Measurements from ENCODE around the gene THYN1. TPM values are rescaled to one million over a fixed set of nuclear protein-coding genes. Genes with fewer than 3 reads are reported as not detected.

The THYN1 gene
- total RNA-seq, 1 donor from 2014 or later: 33.7 TPM

DNA sequence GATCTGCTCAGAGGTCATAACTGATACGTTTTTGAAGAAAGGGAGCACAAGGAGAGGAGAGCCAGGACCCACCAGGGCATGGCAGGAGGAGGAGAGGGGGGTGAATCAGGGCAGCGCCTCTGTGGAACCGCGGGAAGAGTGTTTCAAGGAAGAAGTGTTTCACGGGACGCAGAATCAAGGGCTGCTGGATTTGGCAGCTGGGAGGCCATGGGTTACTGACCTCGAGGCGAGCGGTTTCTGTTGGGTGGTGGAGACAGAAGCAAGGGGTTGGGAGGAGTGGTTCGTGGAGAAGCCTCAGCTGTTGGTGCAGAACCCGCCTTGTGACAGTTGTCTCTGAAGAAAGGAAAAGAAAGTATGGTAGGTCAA, 15.6 kb downstream of the THYN1 start:
- peaks cover 82% of the 10 kb centered on the region for H3K36me3 ChIP-seq

DNA sequence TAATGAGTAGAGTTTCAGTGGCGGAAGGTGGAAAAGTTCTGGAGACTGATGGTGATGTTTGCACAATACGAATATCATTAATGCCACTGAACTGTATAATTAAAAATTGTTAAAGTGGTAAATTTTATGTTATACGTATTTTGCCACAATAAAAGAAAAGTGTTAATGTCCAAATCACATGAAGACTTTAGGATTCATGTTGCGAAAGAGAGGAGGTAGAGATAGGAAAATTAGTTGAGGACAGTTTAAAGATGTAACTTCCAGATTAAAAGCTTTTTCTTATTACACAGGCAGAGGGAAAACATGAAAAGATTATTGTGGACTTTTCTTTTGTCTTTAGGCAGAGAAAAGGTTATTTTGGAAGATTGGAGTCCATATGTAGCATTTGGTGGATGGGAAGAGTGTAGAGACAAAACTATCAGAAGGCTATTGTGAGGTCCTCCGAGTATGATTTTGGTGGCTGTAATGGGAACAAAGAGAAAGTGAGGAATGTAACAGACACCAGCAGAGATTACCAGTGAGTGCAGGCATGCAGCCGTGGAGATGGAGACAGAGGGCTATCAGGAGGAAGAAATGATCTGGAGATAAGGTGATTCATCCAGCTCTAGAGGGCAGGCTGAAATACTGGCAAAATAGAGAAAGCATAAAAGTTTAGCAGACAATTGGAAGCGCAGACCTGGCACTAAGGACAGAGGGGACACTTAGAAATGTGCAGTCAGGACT, 16.2 kb downstream of the THYN1 start:
- DNase-seq (no peak), ATAC-seq (no peak)
- Histone ChIP-seq H3K27me3 (ENCODE audit: low read depth) (no peaks in the 10 kb centered on the region), H3K36me3 (peaks cover 76% of the 10 kb centered on the region), H3K4me3 (no peak overlapping the region), H3K9me3 (no peaks in the 10 kb centered on the region), H3K4me1 (peaks cover 12% of the 10 kb centered on the region), H3K27ac (no peak overlapping the region)
- TF ChIP-seq, protein P1, sequence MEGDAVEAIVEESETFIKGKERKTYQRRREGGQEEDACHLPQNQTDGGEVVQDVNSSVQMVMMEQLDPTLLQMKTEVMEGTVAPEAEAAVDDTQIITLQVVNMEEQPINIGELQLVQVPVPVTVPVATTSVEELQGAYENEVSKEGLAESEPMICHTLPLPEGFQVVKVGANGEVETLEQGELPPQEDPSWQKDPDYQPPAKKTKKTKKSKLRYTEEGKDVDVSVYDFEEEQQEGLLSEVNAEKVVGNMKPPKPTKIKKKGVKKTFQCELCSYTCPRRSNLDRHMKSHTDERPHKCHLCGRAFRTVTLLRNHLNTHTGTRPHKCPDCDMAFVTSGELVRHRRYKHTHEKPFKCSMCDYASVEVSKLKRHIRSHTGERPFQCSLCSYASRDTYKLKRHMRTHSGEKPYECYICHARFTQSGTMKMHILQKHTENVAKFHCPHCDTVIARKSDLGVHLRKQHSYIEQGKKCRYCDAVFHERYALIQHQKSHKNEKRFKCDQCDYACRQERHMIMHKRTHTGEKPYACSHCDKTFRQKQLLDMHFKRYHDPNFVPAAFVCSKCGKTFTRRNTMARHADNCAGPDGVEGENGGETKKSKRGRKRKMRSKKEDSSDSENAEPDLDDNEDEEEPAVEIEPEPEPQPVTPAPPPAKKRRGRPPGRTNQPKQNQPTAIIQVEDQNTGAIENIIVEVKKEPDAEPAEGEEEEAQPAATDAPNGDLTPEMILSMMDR (IDR thresholded peaks at IDR 0.05): no peak
- intact Hi-C loops (cut with DNase I): no loop called here

More for the DNA sequence above, 15.6 kb downstream of the THYN1 start:
- peaks cover 6% of the 10 kb centered on the region for H3K4me1 ChIP-seq
- TF ChIP-seq, protein P1 (IDR thresholded peaks at IDR 0.05): no peak
- H3K27ac ChIP-seq: no peak overlapping the region
- H3K4me3 ChIP-seq: no peak overlapping the region
- no peak for ATAC-seq
- H3K27me3 ChIP-seq (ENCODE audit: low read depth): no peaks in the 10 kb centered on the region
- intact Hi-C loops (cut with DNase I): no loop called here
- DNase-seq: no peak
- H3K9me3 ChIP-seq: no peaks in the 10 kb centered on the region

DNA sequence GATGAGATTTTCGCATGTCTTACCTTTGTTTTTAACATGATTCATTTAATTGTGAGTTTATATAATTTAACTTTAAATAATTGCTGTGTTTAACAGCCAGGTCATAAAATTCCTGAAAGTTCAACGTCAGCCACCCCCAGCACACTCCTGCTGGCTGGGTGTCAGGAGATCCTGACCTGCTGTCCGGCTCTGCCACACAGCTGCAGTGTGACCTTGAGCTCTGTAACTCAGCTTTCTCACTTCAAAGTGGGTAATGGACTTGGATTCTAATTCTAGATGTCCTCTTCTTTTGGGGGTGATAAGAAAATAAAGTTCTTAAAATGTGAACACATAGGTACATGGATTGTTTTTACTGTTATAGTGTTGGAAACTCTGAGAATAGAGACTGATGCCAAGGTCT, 17.8 kb downstream of the THYN1 start:
- H3K4me1 ChIP-seq: peaks cover 28% of the 10 kb centered on the region
- TF ChIP-seq, protein P1 (IDR thresholded peaks at IDR 0.05): no peak
- H3K9me3 ChIP-seq: no peaks in the 10 kb centered on the region
- no peak overlapping the region for H3K4me3 ChIP-seq
- H3K36me3 ChIP-seq: peaks cover 63% of the 10 kb centered on the region
- H3K27me3 ChIP-seq (ENCODE audit: low read depth): no peaks in the 10 kb centered on the region
- DNase-seq: no peak
- intact Hi-C loops (cut with DNase I): no loop called here
- no peak overlapping the region for H3K27ac ChIP-seq
- no peak for ATAC-seq

DNA sequence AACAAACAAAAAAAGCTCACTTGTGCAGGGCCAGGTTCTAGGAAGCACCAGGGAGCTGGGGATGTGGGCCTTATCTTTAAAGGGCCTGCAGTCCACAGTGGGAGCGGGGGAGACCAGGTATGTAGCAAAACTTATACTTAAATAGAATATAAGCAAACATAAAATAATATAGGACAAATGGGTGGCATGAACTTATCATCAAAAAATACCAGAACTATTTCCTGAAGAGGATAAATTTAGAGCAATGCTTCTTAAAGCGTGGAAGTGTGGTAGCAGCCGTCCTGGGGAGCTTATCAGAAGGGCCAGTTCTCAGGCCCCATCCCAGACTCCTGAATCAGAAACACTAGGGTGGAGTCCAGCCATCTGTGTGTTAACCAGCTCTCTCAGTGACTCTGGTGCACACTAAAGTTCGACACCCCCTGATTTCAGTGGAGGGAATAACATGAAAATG, 19.4 kb downstream of the THYN1 start:
- TF ChIP-seq, protein P1 (IDR thresholded peaks at IDR 0.05): no peak
- Histone ChIP-seq H3K4me3 (no peak overlapping the region), H3K9me3 (no peaks in the 10 kb centered on the region), H3K27ac (no peak overlapping the region), H3K36me3 (peaks cover 46% of the 10 kb centered on the region), H3K4me1 (peaks cover 41% of the 10 kb centered on the region), H3K27me3 (ENCODE audit: low read depth) (no peaks in the 10 kb centered on the region)
- ATAC-seq: no peak
- intact Hi-C loops (cut with DNase I): no loop called here
- no peak for DNase-seq

DNA sequence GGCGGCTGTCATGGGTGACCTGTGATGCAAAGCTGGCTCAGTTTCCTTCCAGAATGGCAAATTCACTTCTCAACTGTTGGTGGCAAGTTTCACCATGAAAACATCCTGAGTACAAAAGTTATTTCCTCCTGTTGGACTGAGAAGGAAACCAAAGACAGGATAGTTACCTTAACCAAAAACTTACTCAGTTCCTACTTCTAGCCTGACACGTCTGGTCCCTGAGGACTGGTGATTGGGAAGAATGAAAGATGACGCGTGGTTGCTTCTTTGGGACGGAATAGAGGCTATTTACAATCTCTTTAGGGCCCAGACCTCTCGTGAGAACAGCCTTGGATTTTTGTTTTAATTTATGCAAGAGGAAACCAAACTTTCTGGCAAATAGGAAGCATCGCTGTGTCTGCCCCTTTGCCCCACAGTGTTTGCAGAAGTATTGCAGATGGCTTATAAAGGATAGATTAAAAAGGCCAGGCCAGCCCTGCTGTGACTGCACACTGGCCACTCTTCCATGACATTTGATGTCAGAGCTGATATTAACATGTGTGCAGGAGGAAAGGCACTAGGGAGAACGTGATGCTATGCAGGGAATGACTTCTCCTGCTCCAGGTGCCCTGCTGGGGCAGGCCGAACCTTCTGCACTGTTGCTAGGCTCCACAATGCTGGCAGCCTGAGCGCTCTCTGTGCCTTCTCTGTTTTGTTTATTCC, 21.0 kb downstream of the THYN1 start:
- ATAC-seq: peak; percentile 42 to 54
- H3K9me3 ChIP-seq: no peaks in the 10 kb centered on the region
- peaks cover 30% of the 10 kb centered on the region for H3K36me3 ChIP-seq
- intact Hi-C loops (cut with DNase I): no loop called here
- H3K4me3 ChIP-seq: no peak overlapping the region
- H3K27ac ChIP-seq: no peak overlapping the region
- H3K4me1 ChIP-seq: peaks cover 48% of the 10 kb centered on the region
- H3K27me3 ChIP-seq (ENCODE audit: low read depth): no peaks in the 10 kb centered on the region
- DNase-seq: no peak
- TF ChIP-seq, protein P1 (IDR thresholded peaks at IDR 0.05): no peak

Data from lower lobe of right lung (tissue), 2 donors.